LNCAP (cell line): ENCODE measurements around the gene SLC39A9.

ENCODE experiments used
- CTCF ChIP-seq: fragments of 450-650 bp; IDR thresholded peaks from 2 replicates; pipeline ENCODE4 v1.5.1; 2017; ENCODE audit warnings: mild to moderate bottlenecking

SLC39A9 gene

GRCh38 chr14:69490219-69490918 lies 91.9 kb downstream of the SLC39A9 start:
- no peak for TF ChIP-seq CTCF

GRCh38 chr14:69491193-69491592 lies 92.7 kb downstream of the SLC39A9 start:
- no peak for TF ChIP-seq CTCF

- no peak for TF ChIP-seq CTCF
These were observed 94.5 kb downstream of the SLC39A9 start for GRCh38 chr14:69493038-69493437.

DNA sequence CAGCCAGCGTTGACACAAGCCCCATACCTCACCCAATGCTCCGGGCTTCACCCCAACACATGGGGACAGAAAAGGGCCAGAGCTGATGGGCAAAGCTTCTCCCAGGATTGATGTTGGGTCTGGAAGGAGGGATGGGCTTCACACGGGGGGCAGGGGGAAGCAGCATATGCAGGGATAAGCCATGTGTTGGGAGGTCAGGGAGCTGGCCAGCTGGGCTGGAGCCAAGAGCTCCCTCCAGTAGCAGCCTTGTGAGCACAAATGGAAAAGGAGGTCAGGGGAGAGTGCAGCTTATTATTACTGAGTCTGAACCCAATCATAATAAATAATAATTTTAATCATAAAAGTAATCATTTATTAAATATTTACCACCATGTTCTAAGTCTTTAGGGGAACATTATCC lies 95.3 kb downstream of the SLC39A9 start:
- TF ChIP-seq CTCF, result no peak

DNA sequence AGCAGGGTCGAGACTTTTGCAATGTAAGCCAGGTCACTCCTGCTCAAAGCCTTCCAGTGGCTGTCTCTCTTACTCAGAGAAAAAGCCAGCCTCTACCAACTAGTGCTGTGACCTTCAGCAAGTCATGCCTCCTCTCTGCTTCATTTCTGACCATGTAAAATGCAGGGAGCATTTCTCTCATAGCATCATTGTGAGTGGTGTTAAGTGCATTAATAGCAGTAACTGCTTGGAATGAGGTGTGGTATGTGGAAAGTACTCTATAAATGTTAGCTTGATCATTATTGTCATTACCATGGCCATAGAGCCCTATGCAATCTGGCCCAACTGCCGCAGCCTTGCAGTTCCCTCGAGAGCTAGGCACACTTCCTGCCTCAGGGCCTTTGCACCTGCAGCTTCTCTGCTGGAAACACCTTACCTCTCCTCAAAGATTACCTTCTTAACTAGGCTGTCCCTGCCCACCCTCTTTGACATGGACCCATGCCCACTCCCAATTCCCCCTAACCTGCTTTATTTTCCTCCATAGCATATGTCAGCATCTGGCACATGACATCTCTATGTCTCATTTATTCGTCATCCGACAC lies 96.9 kb downstream of the SLC39A9 start:
- TF ChIP-seq CTCF, result no peak

DNA sequence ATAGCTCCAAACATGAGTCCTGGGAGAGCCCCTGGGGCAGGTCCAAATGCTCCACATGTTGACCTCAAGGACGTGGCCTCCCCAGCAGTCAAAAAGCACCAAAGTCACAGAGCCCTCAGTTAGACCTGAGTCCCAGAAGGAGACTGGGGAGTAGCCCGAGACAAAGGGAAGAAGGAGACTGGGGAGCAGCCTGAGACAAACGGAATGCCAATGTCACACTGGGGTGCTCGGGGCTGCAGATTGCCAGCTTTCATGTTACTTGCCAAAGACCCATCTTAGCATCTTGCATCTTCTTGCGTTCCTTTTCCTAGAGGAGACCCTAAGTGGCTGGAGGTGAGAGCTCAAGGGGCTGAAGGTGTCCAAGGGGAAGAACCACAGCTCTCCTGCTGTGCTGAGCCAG lies 100.9 kb downstream of the SLC39A9 start:
- TF ChIP-seq CTCF, result no peak

DNA sequence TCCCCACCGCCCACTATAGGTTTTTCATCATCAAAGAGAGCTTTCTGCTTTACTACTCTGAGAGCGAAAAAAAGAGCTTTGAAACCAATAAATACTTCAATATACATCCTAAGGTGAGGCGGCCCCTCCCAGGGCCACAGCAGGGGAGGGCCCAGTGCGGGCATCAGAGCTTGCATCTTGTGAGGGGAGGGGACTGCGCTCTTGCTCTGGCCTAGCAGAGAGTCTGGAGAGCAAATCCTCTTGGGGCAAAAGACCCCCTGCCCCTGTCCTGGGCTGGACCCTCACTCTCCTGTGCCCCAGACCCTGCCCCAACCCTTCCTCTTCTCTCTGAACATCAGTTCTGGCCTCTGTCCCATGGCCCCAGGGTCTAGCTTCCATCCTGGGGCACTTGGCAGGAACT lies 101.6 kb downstream of the SLC39A9 start:
- TF ChIP-seq CTCF, result no peak
